Progenitor cell of endocrine pancreas (in vitro differentiated cells): Measurements from ENCODE around the gene CELF3. TPM values are rescaled to one million over a fixed set of nuclear protein-coding genes. Genes with fewer than 3 reads are reported as not detected.

Experiments used
- DNase-seq: peaks from one replicate; pipeline ENCODE4 v3.0.0; 2021; ENCODE audit warnings: low spot score; ENCODE audit not compliant: unreplicated experiment
- H3K27ac Mint-ChIP-seq: 2 replicates; pipeline ENCODE4 v1.8.0; 2021; ENCODE audit warnings: mild to moderate bottlenecking, moderate library complexity, mixed read lengths
- H3K27me3 Mint-ChIP-seq: 2 replicates; pipeline ENCODE4 v1.8.0; 2021; ENCODE audit warnings: mixed read lengths
- H3K36me3 Mint-ChIP-seq: 2 replicates; pipeline ENCODE4 v1.8.0; 2022; ENCODE audit warnings: mixed read lengths; ENCODE audit not compliant: insufficient read depth
- H3K4me1 Mint-ChIP-seq: 2 replicates; pipeline ENCODE4 v1.8.0; 2021; ENCODE audit warnings: low read depth, mixed read lengths
- H3K4me3 Mint-ChIP-seq: 2 replicates; pipeline ENCODE4 v1.8.0; 2021; ENCODE audit warnings: low read depth, mild to moderate bottlenecking, moderate library complexity, mixed read lengths
- H3K9me3 Mint-ChIP-seq: 2 replicates; pipeline ENCODE4 v1.8.0; 2021; ENCODE audit warnings: low read depth, mixed read lengths
- CTCF ChIP-seq: fragments of 200-600 bp; sonication (generic); IDR thresholded peaks from one replicate; pipeline ENCODE4 v1.5.0; 2021; ENCODE audit warnings: antibody characterized with exemption, mild to moderate bottlenecking; ENCODE audit not compliant: unreplicated experiment
- long read RNA-seq: library from polyadenylated mRNA; unstranded; transcript quantifications from one replicate; pipeline ENCODE4 v2.0.0, GENCODE V29; 2020
- total RNA-seq: library from RNA; stranded (reverse); gene quantifications from 2 replicates; pipeline ENCODE4 v1.2.1, GENCODE V29; 2021

CELF3 gene
- total RNA-seq, result 20.0 and 22.6 TPM in 2 replicates
- long read RNA-seq, result 0 reads

GRCh38 chr1:151716771-151717631 is at the start of gene CELF3:
Gene CELF3 (minus strand): TSS chr1:151716803. CDS start chr1:151716020, 783 bp downstream.
- peak within 1 kb of the TSS; percentile 9 for H3K27ac Mint-ChIP-seq
- DNase-seq, result peak; percentile 37
- H3K4me3 Mint-ChIP-seq, result peak within 1 kb of the TSS; percentile 73
- TF ChIP-seq CTCF, result no peak
- H3K9me3 Mint-ChIP-seq, result no peaks in the 10 kb centered on the region
- no peaks in the 10 kb centered on the region for H3K36me3 Mint-ChIP-seq
- peaks cover 45% of the 10 kb centered on the region for H3K4me1 Mint-ChIP-seq
- peaks cover 47% of the 10 kb centered on the region for H3K27me3 Mint-ChIP-seq

GRCh38 chr1:151763990-151764389 is 47.4 kb upstream of the CELF3 start:
- Mint-ChIP-seq H3K9me3 (no peaks in the 10 kb centered on the region), H3K27me3 (no peaks in the 10 kb centered on the region), H3K36me3 (peaks cover 13% of the 10 kb centered on the region), H3K27ac (peak overlapping the region; percentile 95), H3K4me3 (peak overlapping the region; percentile 91), H3K4me1 (peaks cover 20% of the 10 kb centered on the region)
- no peak for DNase-seq
- TF ChIP-seq CTCF, result no peak

- H3K9me3 Mint-ChIP-seq, result no peaks in the 10 kb centered on the region
- TF ChIP-seq CTCF, result no peak
- H3K4me1 Mint-ChIP-seq, result peaks cover 15% of the 10 kb centered on the region
- peak within 1 kb of the TSS; percentile 95 for H3K27ac Mint-ChIP-seq
- peak within 1 kb of the TSS; percentile 91 for H3K4me3 Mint-ChIP-seq
- H3K27me3 Mint-ChIP-seq, result no peaks in the 10 kb centered on the region
- peaks cover 13% of the 10 kb centered on the region for H3K36me3 Mint-ChIP-seq
- DNase-seq, result peak; percentile 71
Observed at GRCh38 chr1:151762941-151763921, 46.6 kb upstream of the CELF3 start, which contains the start of gene MRPL9. Gene MRPL9 (minus strand): TSS chr1:151763496. CDS start chr1:151763479, 17 bp downstream.

GRCh38 chr1:151760597-151761385 is 44.2 kb upstream of the CELF3 start:
- H3K4me3 Mint-ChIP-seq, result peak overlapping the region; percentile 29

More at GRCh38 chr1:151760597-151761385, 44.2 kb upstream of the CELF3 start:
- H3K27me3 Mint-ChIP-seq, result no peaks in the 10 kb centered on the region
- TF ChIP-seq CTCF, result no peak
- no peak overlapping the region for H3K27ac Mint-ChIP-seq
- H3K36me3 Mint-ChIP-seq, result peaks cover 13% of the 10 kb centered on the region
- peaks cover 10% of the 10 kb centered on the region for H3K4me1 Mint-ChIP-seq
- H3K9me3 Mint-ChIP-seq, result no peaks in the 10 kb centered on the region
- no peak for DNase-seq
